H1 (cell line): Measurements from ENCODE around the gene CA7.

Experiments used
- CHD7 ChIP-seq: fragments of 300-600 bp; sonication (generic); IDR thresholded peaks from 2 replicates; pipeline ENCODE4 v1.7.1; 2012; ENCODE audit warnings: low read length, moderate library complexity, mild to moderate bottlenecking, inconsistent platforms; ENCODE audit not compliant: insufficient replicate concordance
- CTCF ChIP-seq, 3 experiments: IDR thresholded peaks; 1 replicate in 2 of 3; 2 replicates in 1 of 3; pipeline versions ENCODE4 v1.5.1 to v1.6.1; 2011; ENCODE audit warnings: low read length in 3 of 3, mild to moderate bottlenecking in 3 of 3, inconsistent platforms in 2 of 3, low read depth in 1 of 3, moderate library complexity in 1 of 3; ENCODE audit not compliant: insufficient read depth in 1 of 3; ENCODE audit errors: control extremely low read depth in 1 of 3
- POLR2AphosphoS5 ChIP-seq: IDR thresholded peaks from 2 replicates; pipeline ENCODE4 v1.6.1; 2011; ENCODE audit warnings: low read depth, low read length
- RAD21 ChIP-seq, 2 experiments: IDR thresholded peaks in 1 of 2; conservative IDR thresholded peaks in 1 of 2; 2 replicates each; pipeline ENCODE4 v1.6.1; 2011; ENCODE audit warnings: low read depth in 2 of 2, low read length in 2 of 2, improper control_type of control experiment in 1 of 2, inconsistent platforms in 1 of 2, mild to moderate bottlenecking in 1 of 2, moderate library complexity in 1 of 2
- RNF2 ChIP-seq: fragments of 200-900, 300-1000 bp; sonication (generic); IDR thresholded peaks from 2 replicates; pipeline ENCODE4 v1.7.1; 2016; ENCODE audit warnings: borderline replicate concordance, low read depth, mild to moderate bottlenecking, antibody characterized with exemption, low read length; ENCODE audit not compliant: poor library complexity, severe bottlenecking; ENCODE audit errors: missing control alignments
- SIN3A ChIP-seq, 2 experiments: IDR thresholded peaks in 1 of 2; conservative IDR thresholded peaks in 1 of 2; 2 replicates each; pipeline ENCODE4 v1.6.1; 2011 to 2012; ENCODE audit warnings: low read length in 2 of 2, improper control_type of control experiment in 1 of 2, low read depth in 1 of 2, mild to moderate bottlenecking in 1 of 2
- TCF12 ChIP-seq: IDR thresholded peaks from 2 replicates; pipeline ENCODE4 v1.6.1; 2011; ENCODE audit warnings: low read depth, mild to moderate bottlenecking, low read length

GRCh38 chr16:66900721-66901441 is 56.7 kb downstream of the CA7 start:
- TF ChIP-seq RNF2 (no peak), CTCF (IDR thresholded peaks at IDR 0.05; ENCODE audit: control extremely low read depth in 1 of 3, insufficient read depth in 1 of 3, low read depth in 1 of 3, low read length in 3 of 3) (no peak), POLR2AphosphoS5 (no peak), RAD21 (IDR thresholded peaks at IDR 0.05 in 1 of 2, conservative IDR thresholded peaks at IDR 0.05 in 1 of 2; ENCODE audit: low read depth in 2 of 2, low read length in 2 of 2) (no peak), TCF12 (no peak), CHD7 (no peak), SIN3A (conservative IDR thresholded peaks at IDR 0.05 in 1 of 2, IDR thresholded peaks at IDR 0.05 in 1 of 2; ENCODE audit: low read depth in 1 of 2, low read length in 2 of 2) (no peak)
